Right atrium auricular region (tissue), 2 donors: Measurements from ENCODE around the gene SAMD1. TPM values are rescaled to one million over a fixed set of nuclear protein-coding genes. Genes with fewer than 3 reads are reported as not detected.

Source experiments
- DNase-seq: peaks from one replicate; pipeline ENCODE4 v3.0.0-alpha.2; 2019; ENCODE audit warnings: low spot score
- H3K27ac ChIP-seq, 2 donors: fragments of 200-600 bp; sonication (generic); 1 replicate in 1 of 2; 2 replicates in 1 of 2; pipeline ENCODE4 v1.5.1; 2016 to 2019
- H3K27me3 ChIP-seq, 2 donors: fragments of 200-600 bp; sonication (generic); one replicate each; pipeline versions ENCODE4 v1.5.1 to v1.6.0; 2017 to 2019
- H3K36me3 ChIP-seq: fragments of 200-600 bp; sonication (generic); one replicate; pipeline ENCODE4 v1.5.1; 2016
- H3K4me1 ChIP-seq, 2 donors: fragments of 200-600 bp; sonication (generic); one replicate each; pipeline versions ENCODE4 v1.5.1 to v1.6.0; 2017 to 2019
- H3K4me3 ChIP-seq, 2 donors: fragments of 200-600 bp; sonication (generic); 1 replicate in 1 of 2; 2 replicates in 1 of 2; pipeline ENCODE4 v1.5.1; 2017 to 2019; ENCODE audit warnings: mild to moderate bottlenecking in 1 of 2, moderate library complexity in 1 of 2
- H3K9me3 ChIP-seq, 2 donors: fragments of 200-600 bp; sonication (generic); one replicate each; pipeline ENCODE4 v1.5.1; 2019
- CTCF ChIP-seq, 2 donors: fragments of 200-600 bp; sonication (generic); IDR thresholded peaks; one replicate each; pipeline ENCODE4 v1.5.1; 2019; ENCODE audit warnings: antibody characterized with exemption in 2 of 2
- total RNA-seq, 2 donors: library from RNA; depleted of rRNA; stranded (reverse); fragments of >200 nt; gene quantifications; one replicate each; pipeline ENCODE4 v1.1.0, GENCODE V29; 2016

Gene SAMD1
- total RNA-seq, 2 donors from 2014 or later: 20.2 to 38.2 TPM

- H3K36me3 ChIP-seq: peaks cover 82% of the 10 kb centered on the region
- DNase-seq: no peak
- no peak overlapping the region for H3K27ac ChIP-seq
Measured at GRCh38 chr19:14101003-14101545, 10.5 kb upstream of the SAMD1 start.

DNA sequence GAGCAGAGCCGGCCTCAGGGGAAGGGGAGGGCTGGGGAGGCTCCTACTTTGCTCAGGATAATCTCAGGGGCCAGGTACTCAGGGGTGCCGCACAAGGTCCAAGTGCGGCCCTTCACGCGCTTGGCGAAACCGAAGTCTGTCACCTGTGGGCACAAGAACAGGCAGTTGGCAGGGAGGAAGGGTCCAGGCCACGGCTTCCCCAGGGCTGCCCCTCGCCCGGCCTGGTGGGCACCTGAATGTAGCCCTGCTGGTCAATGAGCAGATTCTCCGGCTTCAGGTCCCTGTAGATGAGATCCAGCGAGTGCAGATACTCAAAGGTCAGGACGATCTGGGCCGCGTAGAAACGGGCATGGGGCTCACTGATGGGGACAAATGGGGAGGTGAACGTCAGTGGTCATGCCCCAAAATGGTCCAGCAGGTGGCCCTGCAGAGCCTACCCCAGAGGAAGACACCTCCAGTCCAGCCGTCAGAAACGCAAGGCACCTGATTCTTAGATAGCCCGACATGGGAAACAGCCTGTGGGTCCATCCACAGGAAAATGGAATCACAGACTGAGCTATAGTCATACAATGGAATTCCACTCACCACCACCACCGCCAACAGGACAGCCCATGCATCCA is 7.1 kb upstream of the SAMD1 start:
- H3K9me3 ChIP-seq: peaks cover 4 to 11% of the 10 kb centered on the region in 2 donors
- H3K4me3 ChIP-seq: no peak overlapping the region
- H3K27me3 ChIP-seq: no peaks in the 10 kb centered on the region
- peak in 1 of 2 donors; percentile 49 for TF ChIP-seq CTCF (IDR thresholded peaks at IDR 0.05)
- H3K4me1 ChIP-seq: peaks cover 0 to 10% of the 10 kb centered on the region in 2 donors
- no peak overlapping the region for H3K27ac ChIP-seq
- peaks cover 62% of the 10 kb centered on the region for H3K36me3 ChIP-seq
- DNase-seq: no peak

More at GRCh38 chr19:14101003-14101545, 10.5 kb upstream of the SAMD1 start:
- Histone ChIP-seq H3K27me3 (no peaks in the 10 kb centered on the region), H3K4me1 (peaks cover 0 to 15% of the 10 kb centered on the region in 2 donors), H3K4me3 (no peak overlapping the region), H3K9me3 (no peaks in the 10 kb centered on the region)
- TF ChIP-seq CTCF (IDR thresholded peaks at IDR 0.05): no peak

- Histone ChIP-seq H3K4me3 (no peak overlapping the region), H3K36me3 (peaks cover 50% of the 10 kb centered on the region), H3K4me1 (peaks cover 0 to 5% of the 10 kb centered on the region in 2 donors), H3K9me3 (peaks cover 4 to 13% of the 10 kb centered on the region in 2 donors), H3K27me3 (no peaks in the 10 kb centered on the region), H3K27ac (no peak overlapping the region)
- TF ChIP-seq CTCF (IDR thresholded peaks at IDR 0.05): peak in 1 of 2 donors; percentile 18
- no peak for DNase-seq
Measured at GRCh38 chr19:14096272-14096992, 5.9 kb upstream of the SAMD1 start.

DNA sequence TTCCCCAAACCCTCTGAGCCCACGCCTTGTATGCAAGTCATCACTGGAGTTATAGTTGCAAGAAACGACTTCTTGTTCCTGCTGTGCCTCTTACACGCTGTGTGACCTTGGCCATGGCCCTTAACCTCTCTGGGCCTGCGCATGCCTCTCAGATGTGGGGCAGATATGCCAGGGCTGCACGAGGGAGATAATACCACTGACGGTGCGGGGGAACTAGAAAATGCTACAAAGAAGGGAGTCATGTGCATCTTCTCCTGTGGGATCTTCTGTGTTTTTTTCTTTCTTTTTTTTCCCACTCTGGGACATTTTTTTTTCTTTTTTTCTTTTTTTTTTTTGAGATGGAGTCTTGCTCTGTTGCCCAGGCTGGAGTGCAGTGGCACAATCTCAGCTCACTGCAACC is 4.3 kb upstream of the SAMD1 start:
- no peak overlapping the region for H3K4me3 ChIP-seq
- DNase-seq: no peak

More for the DNA sequence above, 4.3 kb upstream of the SAMD1 start:
- peaks cover 0 to 7% of the 10 kb centered on the region in 2 donors for H3K4me1 ChIP-seq
- H3K36me3 ChIP-seq: peaks cover 34% of the 10 kb centered on the region
- peaks cover 4 to 13% of the 10 kb centered on the region in 2 donors for H3K9me3 ChIP-seq
- no peaks in the 10 kb centered on the region for H3K27me3 ChIP-seq
- no peak overlapping the region for H3K27ac ChIP-seq
- no peak for TF ChIP-seq CTCF (IDR thresholded peaks at IDR 0.05)
